Activated CD8-positive, alpha-beta memory T cell treated with anti-CD3 and anti-CD28 coated beads for 1 hour (primary cell): ENCODE data around the gene CDH16.
"Not testable (repeated sequence)": the region's sequence is repeated elsewhere in the genome, so short reads cannot be mapped to it uniquely, and the experiment has no call there.

ENCODE experiments used
- DNase-seq, 2 donors: peaks; one replicate each; pipeline ENCODE4 v3.0.0-alpha.2; 2020; ENCODE audit warnings: low read depth in 1 of 2; ENCODE audit errors: extremely low read depth in 1 of 2

Gene CDH16

GRCh38 chr16:66874079-66874775, 44.5 kb downstream of the CDH16 start:
- no peak for DNase-seq

- no peak for DNase-seq
Measured at GRCh38 chr16:66873685-66874055, 45.0 kb downstream of the CDH16 start.

GRCh38 chr16:66872943-66873684, 45.6 kb downstream of the CDH16 start:
- DNase-seq: peak; percentile 75 to 82

GRCh38 chr16:66872559-66872942, 46.1 kb downstream of the CDH16 start:
- no peak for DNase-seq

- DNase-seq: no peak
Measured at GRCh38 chr16:66871840-66872239, 46.8 kb downstream of the CDH16 start.

GRCh38 chr16:66871363-66871762, 47.3 kb downstream of the CDH16 start:
- not testable (repeated sequence) for DNase-seq

- no peak for DNase-seq
Measured at GRCh38 chr16:66869424-66869823, 49.3 kb downstream of the CDH16 start.

GRCh38 chr16:66863707-66864106, 55.0 kb downstream of the CDH16 start:
- DNase-seq: no peak

- DNase-seq: no peak
Measured at GRCh38 chr16:66862023-66862520, 56.6 kb downstream of the CDH16 start.

- DNase-seq: no peak
Measured at GRCh38 chr16:66859397-66860068, 59.2 kb downstream of the CDH16 start.

- DNase-seq: no peak
Measured at GRCh38 chr16:66858740-66859396, 59.8 kb downstream of the CDH16 start.
